SU-DHL-6 (cell line): Measurements from ENCODE around the gene SKOR1.

Source experiments
- H2AFZ ChIP-seq: fragments of 200-600 bp; sonication (generic); 2 replicates; pipeline ENCODE4 v1.6.1; 2014; ENCODE audit warnings: low read depth, mild to moderate bottlenecking, moderate library complexity, mixed read lengths, antibody characterized with exemption, low read length; ENCODE audit not compliant: severe bottlenecking
- H3F3A ChIP-seq: fragments of 200-600 bp; shearing (Covaris generic); 2 replicates; pipeline ENCODE4 v1.6.0; 2016; ENCODE audit warnings: antibody characterized with exemption, mild to moderate bottlenecking; ENCODE audit not compliant: insufficient read depth
- H3K27ac ChIP-seq: fragments of 200-600 bp; sonication (generic); 2 replicates; pipeline ENCODE4 v1.5.1; 2016; ENCODE audit warnings: low read depth, mild to moderate bottlenecking, low read length, moderate library complexity, mixed read lengths
- H3K27me3 ChIP-seq: fragments of 200-600 bp; sonication (generic), shearing (Covaris generic); 2 replicates; pipeline ENCODE4 v1.6.0; 2014; ENCODE audit warnings: mild to moderate bottlenecking, low read length
- H3K36me3 ChIP-seq: fragments of 200-600 bp; sonication (generic); 2 replicates; pipeline ENCODE4 v1.6.1; 2014; ENCODE audit warnings: mild to moderate bottlenecking, low read length, mixed read lengths
- H3K4me2 ChIP-seq: fragments of 300-600, 200-600 bp; shearing (Covaris generic), sonication (generic); 2 replicates; pipeline ENCODE4 v1.6.0; 2014; ENCODE audit warnings: low read length, low read depth, mild to moderate bottlenecking; ENCODE audit not compliant: poor library complexity, severe bottlenecking
- H3K4me3 ChIP-seq: fragments of 200-600 bp; sonication (generic); 2 replicates; pipeline ENCODE4 v1.5.1; 2014; ENCODE audit warnings: antibody characterized with exemption, low read length, mild to moderate bottlenecking, mixed read lengths; ENCODE audit not compliant: insufficient read depth, poor library complexity, severe bottlenecking
- H3K79me2 ChIP-seq: fragments of 200-600 bp; sonication (generic); 2 replicates; pipeline ENCODE4 v1.6.1; 2014; ENCODE audit warnings: mild to moderate bottlenecking, low read length, moderate library complexity; ENCODE audit not compliant: insufficient read depth
- H3K9ac ChIP-seq: fragments of 200-600 bp; sonication (generic); 2 replicates; pipeline ENCODE4 v1.7.0; 2014; ENCODE audit warnings: mild to moderate bottlenecking, low read length
- H3K9me2 ChIP-seq: fragments of 200-600 bp; sonication (generic); replicated peaks from 2 replicates; pipeline ENCODE4 v1.6.1; 2014; ENCODE audit warnings: low read length; ENCODE audit not compliant: insufficient read depth
- H3K9me3 ChIP-seq: fragments of 200-600 bp; sonication (generic); 2 replicates; pipeline ENCODE4 v1.6.1; 2014; ENCODE audit warnings: low read length, mixed read lengths; ENCODE audit not compliant: insufficient read depth
- H4K20me1 ChIP-seq: fragments of 200-600 bp; sonication (generic); 2 replicates; pipeline ENCODE4 v1.6.1; 2014; ENCODE audit warnings: low read depth, mild to moderate bottlenecking, antibody characterized with exemption, low read length, moderate library complexity, mixed read lengths
- EZH2phosphoT487 ChIP-seq: fragments of 200-600 bp; sonication (generic), shearing (Covaris generic); conservative IDR thresholded peaks from 2 replicates; pipeline ENCODE4 v1.6.1; 2018; ENCODE audit warnings: mild to moderate bottlenecking, antibody characterized with exemption, low read length, moderate library complexity, mixed read lengths
- TF ChIP-seq, protein P1 (sequence below): fragments of 200-600 bp; sonication (generic); IDR thresholded peaks from one replicate; pipeline ENCODE4 v1.5.1; 2017; ENCODE audit warnings: antibody characterized with exemption, mild to moderate bottlenecking, low read length, moderate library complexity; ENCODE audit not compliant: insufficient read depth, poor library complexity, severe bottlenecking

The SKOR1 gene

GRCh38 chr15:67803996-67804843 is 21.1 kb upstream of the SKOR1 start:
- H3K9me3 ChIP-seq, result no peaks in the 10 kb centered on the region
- H3K36me3 ChIP-seq, result no peaks in the 10 kb centered on the region
- no peaks in the 10 kb centered on the region for H3K27me3 ChIP-seq
- no peak overlapping the region for H3K27ac ChIP-seq
- no peaks in the 10 kb centered on the region for H4K20me1 ChIP-seq
- no peak overlapping the region for H2AFZ ChIP-seq
- no peaks in the 10 kb centered on the region for H3K9me2 ChIP-seq
- no peak overlapping the region for H3K4me3 ChIP-seq
- H3K4me2 ChIP-seq, result no peak overlapping the region
- no peak for TF ChIP-seq EZH2phosphoT487
- TF ChIP-seq, protein P1, sequence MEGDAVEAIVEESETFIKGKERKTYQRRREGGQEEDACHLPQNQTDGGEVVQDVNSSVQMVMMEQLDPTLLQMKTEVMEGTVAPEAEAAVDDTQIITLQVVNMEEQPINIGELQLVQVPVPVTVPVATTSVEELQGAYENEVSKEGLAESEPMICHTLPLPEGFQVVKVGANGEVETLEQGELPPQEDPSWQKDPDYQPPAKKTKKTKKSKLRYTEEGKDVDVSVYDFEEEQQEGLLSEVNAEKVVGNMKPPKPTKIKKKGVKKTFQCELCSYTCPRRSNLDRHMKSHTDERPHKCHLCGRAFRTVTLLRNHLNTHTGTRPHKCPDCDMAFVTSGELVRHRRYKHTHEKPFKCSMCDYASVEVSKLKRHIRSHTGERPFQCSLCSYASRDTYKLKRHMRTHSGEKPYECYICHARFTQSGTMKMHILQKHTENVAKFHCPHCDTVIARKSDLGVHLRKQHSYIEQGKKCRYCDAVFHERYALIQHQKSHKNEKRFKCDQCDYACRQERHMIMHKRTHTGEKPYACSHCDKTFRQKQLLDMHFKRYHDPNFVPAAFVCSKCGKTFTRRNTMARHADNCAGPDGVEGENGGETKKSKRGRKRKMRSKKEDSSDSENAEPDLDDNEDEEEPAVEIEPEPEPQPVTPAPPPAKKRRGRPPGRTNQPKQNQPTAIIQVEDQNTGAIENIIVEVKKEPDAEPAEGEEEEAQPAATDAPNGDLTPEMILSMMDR, result no peak
- no peaks in the 10 kb centered on the region for H3F3A ChIP-seq
- H3K9ac ChIP-seq, result no peak overlapping the region
- no peaks in the 10 kb centered on the region for H3K79me2 ChIP-seq

GRCh38 chr15:67805008-67805665 is 20.2 kb upstream of the SKOR1 start:
- Histone ChIP-seq H4K20me1 (no peaks in the 10 kb centered on the region), H3K9me2 (no peaks in the 10 kb centered on the region), H3K4me2 (no peak overlapping the region), H3K27ac (no peak overlapping the region), H3K27me3 (no peaks in the 10 kb centered on the region), H2AFZ (no peak overlapping the region), H3K79me2 (no peaks in the 10 kb centered on the region), H3K9me3 (no peaks in the 10 kb centered on the region), H3F3A (no peaks in the 10 kb centered on the region), H3K36me3 (no peaks in the 10 kb centered on the region), H3K9ac (no peak overlapping the region), H3K4me3 (no peak overlapping the region)
- TF ChIP-seq, protein P1, result no peak
- TF ChIP-seq EZH2phosphoT487, result no peak

DNA sequence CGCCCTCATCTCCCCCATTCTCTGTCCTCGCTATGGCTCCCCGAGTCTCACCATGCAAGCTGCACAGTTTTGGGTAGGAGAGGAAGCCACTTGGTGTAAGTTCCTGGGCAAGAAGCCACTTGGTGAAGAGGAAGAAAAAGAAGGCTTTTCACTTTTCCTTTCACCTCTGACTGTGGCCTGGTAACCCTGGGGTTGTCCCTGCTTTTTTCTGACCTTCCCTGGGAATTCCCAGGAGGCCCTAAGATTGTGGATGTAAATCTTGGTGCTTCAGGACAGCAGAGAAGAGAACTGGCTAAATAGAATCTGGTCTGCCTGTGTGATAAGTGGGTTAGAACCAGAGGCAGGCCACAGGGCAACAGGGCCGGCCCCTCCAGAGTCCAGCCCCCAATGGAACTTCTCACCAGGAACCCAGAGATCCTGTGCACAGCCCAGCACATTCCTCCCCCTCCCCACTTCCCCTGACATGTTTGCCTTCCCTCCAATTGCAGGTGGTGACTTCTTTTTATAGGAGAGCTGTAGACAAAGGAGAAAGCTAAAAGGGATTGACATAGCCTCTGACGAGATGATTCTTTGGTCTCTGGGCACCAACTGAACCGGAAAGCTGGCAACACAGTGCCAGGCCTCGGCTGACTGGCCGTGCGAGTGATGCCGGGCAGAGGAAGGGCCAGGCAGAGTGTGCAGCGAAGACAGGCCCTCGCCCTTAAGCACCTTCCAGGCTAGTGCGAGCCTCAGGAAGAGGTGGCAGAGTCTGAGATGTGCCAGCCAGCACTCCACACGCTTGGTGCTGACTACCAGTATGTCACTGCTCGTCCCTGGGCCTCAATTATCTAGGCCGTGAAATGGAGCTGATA is 19.4 kb upstream of the SKOR1 start:
- H3K36me3 ChIP-seq, result no peaks in the 10 kb centered on the region
- no peaks in the 10 kb centered on the region for H3K9me3 ChIP-seq
- H3K9me2 ChIP-seq, result no peaks in the 10 kb centered on the region
- no peak overlapping the region for H3K27ac ChIP-seq
- H3K4me3 ChIP-seq, result no peak overlapping the region
- no peak overlapping the region for H3K9ac ChIP-seq
- H4K20me1 ChIP-seq, result no peaks in the 10 kb centered on the region
- no peaks in the 10 kb centered on the region for H3K79me2 ChIP-seq
- H2AFZ ChIP-seq, result no peak overlapping the region
- TF ChIP-seq, protein P1, result no peak
- no peak for TF ChIP-seq EZH2phosphoT487
- H3K4me2 ChIP-seq, result no peak overlapping the region
- H3K27me3 ChIP-seq, result no peaks in the 10 kb centered on the region
- H3F3A ChIP-seq, result no peaks in the 10 kb centered on the region
